Glutamatergic neuron (in vitro differentiated cells): Measurements from ENCODE around the gene PCSK5. TPM values are rescaled to one million over a fixed set of nuclear protein-coding genes. Genes with fewer than 3 reads are reported as not detected.

Source experiments
- DNase-seq: peaks from one replicate; pipeline ENCODE4 v3.0.0; 2022
- H3K27ac Mint-ChIP-seq: one replicate; pipeline ENCODE4 v1.8.0; 2020; ENCODE audit warnings: mild to moderate bottlenecking, mixed read lengths, inconsistent platforms; ENCODE audit not compliant: unreplicated experiment
- H3K27me3 Mint-ChIP-seq: one replicate; pipeline ENCODE4 v1.8.0; 2020; ENCODE audit warnings: mild to moderate bottlenecking, moderate library complexity, mixed read lengths, inconsistent platforms; ENCODE audit not compliant: unreplicated experiment
- H3K36me3 Mint-ChIP-seq: one replicate; pipeline ENCODE4 v1.8.0; 2020; ENCODE audit warnings: mild to moderate bottlenecking, mixed read lengths, inconsistent platforms; ENCODE audit not compliant: unreplicated experiment
- H3K4me1 Mint-ChIP-seq: one replicate; pipeline ENCODE4 v1.8.0; 2020; ENCODE audit warnings: mild to moderate bottlenecking, low read depth, mixed read lengths, inconsistent platforms; ENCODE audit not compliant: unreplicated experiment
- H3K4me3 Mint-ChIP-seq: one replicate; pipeline ENCODE4 v1.8.0; 2020; ENCODE audit warnings: mild to moderate bottlenecking, mixed read lengths, inconsistent platforms; ENCODE audit not compliant: unreplicated experiment
- H3K9me3 Mint-ChIP-seq: one replicate; pipeline ENCODE4 v1.8.0; 2020; ENCODE audit warnings: mild to moderate bottlenecking, moderate library complexity, mixed read lengths, inconsistent platforms; ENCODE audit not compliant: unreplicated experiment
- total RNA-seq: library from RNA; stranded (reverse); fragmentation: NEBNext Ultra II Directional; extraction: Animal tissue kit (Norgen Biotek cat#: 25700); gene quantifications from one replicate; pipeline ENCODE4 v1.2.1, GENCODE V29; 2021; ENCODE audit not compliant: unreplicated experiment
- TF ChIP-seq, protein P1 (sequence below): fragments of 200-600 bp; sonication (generic); IDR thresholded peaks from one replicate; pipeline ENCODE4 v1.5.0; 2021; ENCODE audit not compliant: partially characterized antibody, unreplicated experiment

Gene PCSK5
- total RNA-seq, 1 donor from 2014 or later = 9.6 TPM

DNA sequence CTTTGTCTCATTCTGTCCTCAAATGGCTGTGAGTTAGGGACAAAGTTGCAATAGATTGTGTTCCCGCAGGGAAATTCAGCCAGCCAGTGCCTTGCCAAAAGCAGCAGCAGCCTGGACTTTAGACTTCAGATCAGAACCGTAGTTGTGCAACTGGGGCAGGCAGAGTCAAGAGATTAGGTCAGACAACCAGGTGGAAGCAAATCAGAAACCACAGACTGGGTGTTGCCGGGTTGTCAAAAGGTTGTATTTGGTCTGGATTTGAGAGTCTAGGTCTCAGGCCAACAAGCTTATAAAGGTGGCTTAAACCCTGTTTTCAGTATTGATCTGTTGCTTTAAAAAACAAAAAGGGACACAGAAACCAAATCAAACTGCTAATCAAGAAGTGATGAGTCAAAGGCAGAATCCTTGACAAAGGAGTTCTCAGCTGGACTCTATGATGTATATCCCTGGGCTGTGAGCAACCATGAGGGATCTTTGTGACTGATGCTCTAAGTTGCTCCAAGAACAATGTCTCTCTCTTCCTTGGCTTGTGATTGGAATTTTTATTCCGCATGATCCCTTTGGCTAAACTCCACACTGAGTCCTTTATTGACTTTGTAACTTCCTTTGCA, 482.8 kb downstream of the PCSK5 start:
- Mint-ChIP-seq H3K27ac (no peak overlapping the region), H3K36me3 (no peaks in the 10 kb centered on the region)

DNA sequence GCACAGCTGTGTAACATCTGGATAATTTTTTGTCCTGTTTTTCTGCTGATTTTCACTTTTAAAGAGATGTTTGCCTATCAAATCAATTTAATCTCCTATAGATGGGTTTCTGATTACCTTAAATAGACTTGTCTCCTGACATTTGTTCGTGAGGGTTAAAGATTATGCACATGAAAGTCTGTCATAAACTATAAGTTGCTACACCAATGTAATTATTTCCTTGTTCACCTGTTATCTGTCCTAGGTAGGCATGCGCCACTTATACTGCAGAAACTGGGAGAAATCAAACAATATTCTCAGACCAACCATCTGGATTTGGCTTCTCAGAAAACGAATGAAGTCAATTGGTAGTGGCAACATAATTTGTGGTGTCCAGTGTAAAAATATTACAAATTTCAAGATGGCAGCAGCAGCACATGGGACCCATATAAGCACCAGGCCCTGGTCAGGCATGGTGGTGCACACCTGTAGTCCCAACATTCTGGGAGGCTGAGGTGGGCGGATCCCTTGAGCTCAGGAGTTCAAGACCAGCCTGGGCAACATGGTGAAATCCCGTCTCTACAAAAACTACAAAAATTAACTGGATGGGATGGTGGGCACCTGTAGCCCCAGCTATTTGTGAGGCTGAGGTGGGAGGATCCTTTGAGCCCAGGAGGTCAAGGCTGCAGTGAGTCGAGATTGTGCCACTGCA, 483.5 kb downstream of the PCSK5 start:
- no peak for DNase-seq
- Mint-ChIP-seq H3K27me3 (no peaks in the 10 kb centered on the region), H3K27ac (no peak overlapping the region), H3K4me3 (no peak overlapping the region), H3K9me3 (no peaks in the 10 kb centered on the region), H3K36me3 (no peaks in the 10 kb centered on the region), H3K4me1 (no peaks in the 10 kb centered on the region)
- TF ChIP-seq, protein P1, sequence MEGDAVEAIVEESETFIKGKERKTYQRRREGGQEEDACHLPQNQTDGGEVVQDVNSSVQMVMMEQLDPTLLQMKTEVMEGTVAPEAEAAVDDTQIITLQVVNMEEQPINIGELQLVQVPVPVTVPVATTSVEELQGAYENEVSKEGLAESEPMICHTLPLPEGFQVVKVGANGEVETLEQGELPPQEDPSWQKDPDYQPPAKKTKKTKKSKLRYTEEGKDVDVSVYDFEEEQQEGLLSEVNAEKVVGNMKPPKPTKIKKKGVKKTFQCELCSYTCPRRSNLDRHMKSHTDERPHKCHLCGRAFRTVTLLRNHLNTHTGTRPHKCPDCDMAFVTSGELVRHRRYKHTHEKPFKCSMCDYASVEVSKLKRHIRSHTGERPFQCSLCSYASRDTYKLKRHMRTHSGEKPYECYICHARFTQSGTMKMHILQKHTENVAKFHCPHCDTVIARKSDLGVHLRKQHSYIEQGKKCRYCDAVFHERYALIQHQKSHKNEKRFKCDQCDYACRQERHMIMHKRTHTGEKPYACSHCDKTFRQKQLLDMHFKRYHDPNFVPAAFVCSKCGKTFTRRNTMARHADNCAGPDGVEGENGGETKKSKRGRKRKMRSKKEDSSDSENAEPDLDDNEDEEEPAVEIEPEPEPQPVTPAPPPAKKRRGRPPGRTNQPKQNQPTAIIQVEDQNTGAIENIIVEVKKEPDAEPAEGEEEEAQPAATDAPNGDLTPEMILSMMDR = no peak

More for the DNA sequence above, 482.8 kb downstream of the PCSK5 start:
- no peaks in the 10 kb centered on the region for H3K9me3 Mint-ChIP-seq
- H3K27me3 Mint-ChIP-seq = no peaks in the 10 kb centered on the region
- no peaks in the 10 kb centered on the region for H3K4me1 Mint-ChIP-seq
- TF ChIP-seq, protein P1 = no peak
- no peak for DNase-seq
- no peak overlapping the region for H3K4me3 Mint-ChIP-seq

DNA sequence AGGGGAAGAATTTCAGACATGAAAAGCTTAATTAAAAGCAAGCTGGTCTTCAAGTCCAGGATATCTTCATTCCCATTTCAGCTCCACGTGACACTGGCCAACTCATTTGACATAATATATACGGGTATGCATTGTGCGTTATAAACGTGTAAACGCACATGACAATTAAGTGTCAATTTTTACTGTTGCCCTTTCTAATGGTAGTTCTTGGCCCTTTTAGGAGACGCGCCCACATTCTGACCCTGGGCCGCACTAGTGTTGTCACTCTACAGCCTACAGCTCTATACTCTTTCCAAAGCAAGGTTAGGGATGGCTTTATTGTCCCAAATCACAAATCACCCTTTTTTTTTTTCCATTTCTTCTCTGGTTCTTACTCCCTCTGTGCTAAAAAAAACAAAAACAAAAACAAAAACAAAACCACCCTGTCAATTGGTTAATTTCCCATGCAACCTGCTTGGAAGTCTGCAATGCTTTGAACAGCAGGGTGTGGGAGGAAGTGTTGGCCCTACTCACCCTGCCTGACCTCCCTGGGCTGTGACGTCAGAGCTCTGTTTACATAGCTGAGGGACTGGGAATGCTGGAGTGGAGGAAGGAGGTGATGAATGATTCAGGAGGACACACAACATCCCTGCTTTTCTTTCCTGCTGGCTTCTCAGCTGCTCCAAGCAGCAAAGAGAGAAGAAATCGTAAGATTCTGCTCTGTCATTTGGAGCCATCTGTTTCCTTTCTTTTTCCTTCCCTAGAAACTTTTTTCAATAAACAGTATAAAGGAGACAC, 484.5 kb downstream of the PCSK5 start:
- H3K4me3 Mint-ChIP-seq = no peak overlapping the region
- DNase-seq = no peak
- H3K36me3 Mint-ChIP-seq = no peaks in the 10 kb centered on the region
- H3K4me1 Mint-ChIP-seq = no peaks in the 10 kb centered on the region
- TF ChIP-seq, protein P1 = no peak
- H3K9me3 Mint-ChIP-seq = no peaks in the 10 kb centered on the region
- no peaks in the 10 kb centered on the region for H3K27me3 Mint-ChIP-seq
- no peak overlapping the region for H3K27ac Mint-ChIP-seq

DNA sequence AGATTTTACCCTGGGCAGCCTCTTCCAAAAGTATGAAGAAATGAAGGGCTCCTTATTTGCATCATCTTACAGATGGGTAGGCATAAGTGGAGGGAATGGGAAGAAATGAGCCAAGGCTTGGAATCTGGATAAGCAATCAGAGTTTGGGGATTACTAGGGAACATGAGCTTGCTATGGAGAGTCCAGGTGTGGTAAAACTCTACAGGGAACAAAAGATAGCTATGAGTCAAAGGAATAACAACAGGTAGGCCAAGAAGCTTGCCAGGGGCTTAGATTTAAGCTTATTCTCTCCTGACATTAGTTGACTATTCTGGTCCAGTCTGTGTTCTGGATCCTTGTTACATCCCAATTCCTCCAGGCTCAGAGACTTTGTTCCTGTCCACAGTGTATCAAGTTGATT, 487.3 kb downstream of the PCSK5 start:
- Mint-ChIP-seq H3K27me3 (no peaks in the 10 kb centered on the region), H3K9me3 (no peaks in the 10 kb centered on the region), H3K4me3 (no peak overlapping the region), H3K4me1 (no peaks in the 10 kb centered on the region), H3K36me3 (no peaks in the 10 kb centered on the region), H3K27ac (no peak overlapping the region)
- TF ChIP-seq, protein P1 = no peak
- no peak for DNase-seq
